D721Med (cell line): Measurements from ENCODE around the gene CFAP74.

Experiments used
- DNase-seq: peaks from one replicate; pipeline ENCODE4 v3.0.0; 2011; ENCODE audit warnings: low spot score; ENCODE audit not compliant: insufficient read length
- FAIRE-seq: peaks from 2 replicates; lab custom pipeline; 2011; peaks lifted over from hg19 to GRCh38; lab: Jason Lieb, UNC
- CTCF ChIP-seq: IDR thresholded peaks from 2 replicates; pipeline ENCODE4 v1.5.1; 2012; ENCODE audit warnings: mild to moderate bottlenecking, control low read depth; ENCODE audit not compliant: insufficient read depth; ENCODE audit errors: missing control alignments

The CFAP74 gene

DNA sequence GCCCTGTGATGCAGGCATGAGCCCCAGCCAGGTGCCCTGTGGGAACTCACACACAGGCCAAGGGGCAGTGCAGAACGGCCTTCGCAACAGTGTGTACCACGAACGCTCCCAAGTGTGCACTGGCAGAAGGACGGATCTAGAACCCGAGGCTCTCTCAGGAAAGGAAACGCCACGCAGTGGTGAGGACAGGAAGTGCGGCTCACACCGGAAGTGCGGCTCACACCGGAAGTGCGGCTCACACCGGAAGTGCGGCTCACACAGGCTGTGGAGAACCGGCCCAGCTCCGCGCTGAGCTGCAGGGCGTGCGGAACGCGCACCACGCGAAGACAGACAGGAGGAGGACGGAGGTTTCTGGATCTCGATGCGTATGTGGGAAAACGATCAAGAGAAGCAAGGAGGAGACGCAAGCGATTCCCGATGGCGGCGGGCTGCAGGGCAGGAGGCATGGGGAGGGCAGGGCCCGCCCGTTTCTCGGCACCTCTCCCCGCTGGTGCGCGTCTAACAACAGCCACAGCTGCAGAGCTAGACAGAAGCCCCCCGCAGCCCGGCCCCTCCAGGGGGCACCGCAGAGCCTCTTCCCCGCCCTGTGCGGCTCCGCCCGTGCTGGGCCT, 48.6 kb downstream of the CFAP74 start:
- DNase-seq (no peak), FAIRE-seq (no peak)
- TF ChIP-seq CTCF = peak; percentile 18

DNA sequence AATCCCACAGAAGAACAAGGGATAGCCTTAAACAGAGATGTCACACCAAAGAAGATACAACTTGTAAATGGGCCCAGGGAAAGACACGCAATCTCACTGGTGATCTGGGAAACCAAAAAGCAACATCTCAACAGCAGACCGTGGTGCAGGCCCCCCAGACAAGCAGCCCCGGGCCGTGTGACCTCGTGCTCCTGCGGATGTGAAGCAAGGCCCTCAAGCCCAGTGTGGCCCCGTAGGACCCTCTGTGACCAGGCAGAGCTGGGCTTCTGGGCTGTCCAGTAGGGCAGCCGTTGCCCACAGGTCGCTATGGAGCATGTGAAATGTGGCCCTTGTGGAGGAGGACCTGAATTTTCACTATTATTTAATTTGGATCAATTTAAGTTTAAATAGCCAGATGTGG, 49.6 kb downstream of the CFAP74 start:
- no peak for FAIRE-seq
- no peak for DNase-seq
- no peak for TF ChIP-seq CTCF

- no peak for TF ChIP-seq CTCF
- no peak for DNase-seq
- FAIRE-seq = no peak
These were observed 52.6 kb downstream of the CFAP74 start for GRCh38 chr1:1950940-1951339.

DNA sequence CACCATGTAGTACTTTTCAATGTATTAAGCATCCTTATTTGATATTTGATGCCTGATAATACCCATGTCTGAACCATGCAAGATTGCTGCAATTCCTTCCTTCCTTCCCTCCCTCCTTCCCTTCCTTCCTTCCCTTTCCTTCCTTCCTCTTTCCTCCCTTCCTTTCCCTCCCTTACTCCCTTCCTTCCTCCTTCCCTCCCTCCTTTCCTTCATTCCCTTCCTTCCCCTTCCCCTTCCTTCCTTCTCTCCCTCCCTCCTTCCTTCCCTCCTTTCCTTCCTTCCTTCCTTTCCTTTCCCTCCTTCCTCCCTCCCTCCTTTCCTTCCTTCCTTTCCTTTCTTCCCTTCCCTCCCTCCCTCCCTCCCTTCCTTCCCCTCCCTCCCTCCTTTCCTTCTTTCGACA, 54.8 kb downstream of the CFAP74 start:
- DNase-seq (no peak), FAIRE-seq (no peak)
- no peak for TF ChIP-seq CTCF

DNA sequence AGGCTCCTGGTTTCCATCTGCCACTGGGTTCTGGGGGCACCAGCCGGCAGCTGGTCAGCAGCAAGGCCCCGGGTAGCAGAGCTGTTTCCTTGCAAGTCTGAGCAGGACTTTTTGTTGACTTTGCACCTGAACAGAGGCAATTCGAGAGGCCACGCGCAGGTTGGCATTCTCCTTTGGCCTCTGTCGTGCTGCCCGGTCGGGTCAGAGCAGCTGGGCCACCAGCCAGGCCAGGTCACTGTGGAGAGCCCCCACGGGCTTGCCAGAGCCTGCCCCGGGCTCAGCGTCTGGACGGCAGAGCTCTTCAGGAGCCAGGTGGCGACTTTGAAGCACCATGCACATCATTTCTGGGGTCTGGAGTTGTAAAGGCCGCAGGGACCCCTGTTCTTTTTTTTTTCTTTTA, 56.1 kb downstream of the CFAP74 start:
- no peak for TF ChIP-seq CTCF
- FAIRE-seq (no peak), DNase-seq (no peak)

DNA sequence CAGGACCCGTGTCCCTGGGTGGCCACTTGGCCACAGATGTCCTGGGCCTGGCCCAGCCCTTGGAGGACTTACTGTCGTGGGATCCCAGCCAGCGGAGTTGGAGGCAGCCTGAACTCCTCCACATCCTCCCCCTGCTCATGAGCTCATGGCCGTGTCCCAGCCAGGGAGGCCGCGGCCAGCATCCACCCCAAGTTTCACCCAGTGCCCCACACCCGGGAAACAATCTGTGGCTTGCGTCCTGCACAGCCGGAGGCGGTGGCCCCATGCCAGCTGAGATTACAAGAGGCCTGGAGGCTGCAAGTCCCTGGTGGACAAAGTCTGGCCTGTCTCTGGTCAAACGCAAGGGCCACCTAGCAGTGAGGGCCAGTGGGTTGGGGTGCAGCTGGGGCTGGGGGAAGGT, 57.0 kb downstream of the CFAP74 start:
- DNase-seq (no peak), FAIRE-seq (no peak)
- no peak for TF ChIP-seq CTCF

- DNase-seq (no peak), FAIRE-seq (no peak)
- no peak for TF ChIP-seq CTCF
These were observed 57.7 kb downstream of the CFAP74 start for GRCh38 chr1:1945782-1946393.
